Fibroblast of lung (primary cell): ENCODE results near the gene MMP14.

Source experiments
- CTCF ChIP-seq, 2 donors: IDR thresholded peaks in 1 of 2; conservative IDR thresholded peaks in 1 of 2; 1 replicate in 1 of 2; 2 replicates in 1 of 2; pipeline ENCODE4 v1.5.1; 2011 to 2012; ENCODE audit warnings: low read length in 2 of 2, control low read depth in 1 of 2, inconsistent platforms in 1 of 2, low read depth in 1 of 2, mild to moderate bottlenecking in 1 of 2
- EZH2 ChIP-seq: IDR thresholded peaks from 2 replicates; pipeline ENCODE4 v1.5.1; 2012; ENCODE audit warnings: low read length, control low read depth, mild to moderate bottlenecking; ENCODE audit errors: missing control alignments

GRCh38 chr14:22872033-22872832 is 35.8 kb downstream of the MMP14 start:
- TF ChIP-seq CTCF (conservative IDR thresholded peaks at IDR 0.05 in 1 of 2, IDR thresholded peaks at IDR 0.05 in 1 of 2; ENCODE audit: low read depth in 1 of 2, low read length in 2 of 2), result peak; percentile 91 to 96
- no peak for TF ChIP-seq EZH2
